RWPE2 (cell line): ENCODE results near the gene SYNJ2.

ENCODE experiments used
- ATAC-seq: fragments of 200-7000 bp; cut with Tn5 transposase; 3 replicates; pipeline ENCODE4 v1.9.1; 2021; ENCODE audit warnings: low read depth
- DNase-seq: peaks from one replicate; pipeline ENCODE4 v3.0.0-alpha.2; 2020; ENCODE audit warnings: low spot score
- H3K27ac ChIP-seq: fragments of 450-650 bp; 2 replicates; pipeline ENCODE4 v1.5.1; 2017; ENCODE audit warnings: mild to moderate bottlenecking; ENCODE audit not compliant: poor library complexity, severe bottlenecking
- H3K27me3 ChIP-seq: fragments of 250-450 bp; sonication (Bioruptor Pico); 2 replicates; pipeline ENCODE4 v1.5.1; 2021; ENCODE audit warnings: mild to moderate bottlenecking, moderate library complexity; ENCODE audit not compliant: insufficient read depth, poor library complexity, severe bottlenecking
- H3K36me3 ChIP-seq: fragments of 250-450 bp; sonication (Bioruptor Pico); 2 replicates; pipeline ENCODE4 v1.5.1; 2020; ENCODE audit warnings: low read depth, mild to moderate bottlenecking, moderate library complexity
- H3K4me1 ChIP-seq: fragments of 250-450 bp; sonication (Bioruptor Pico); 2 replicates; pipeline ENCODE4 v1.5.1; 2021; ENCODE audit warnings: mild to moderate bottlenecking, moderate library complexity; ENCODE audit not compliant: insufficient read depth, poor library complexity, severe bottlenecking
- H3K4me3 ChIP-seq: fragments of 250-450 bp; sonication (Bioruptor Pico); 2 replicates; pipeline ENCODE4 v1.5.1; 2021; ENCODE audit warnings: mild to moderate bottlenecking, moderate library complexity; ENCODE audit not compliant: severe bottlenecking
- H3K9me3 ChIP-seq: fragments of 250-450 bp; sonication (Bioruptor Pico); 2 replicates; pipeline ENCODE4 v1.5.1; 2021; ENCODE audit warnings: mild to moderate bottlenecking, moderate library complexity; ENCODE audit not compliant: severe bottlenecking
- TF ChIP-seq, protein P1 (sequence below): fragments of 450-650 bp; IDR thresholded peaks from one replicate; pipeline ENCODE4 v1.5.1; 2017; ENCODE audit warnings: mild to moderate bottlenecking, moderate library complexity; ENCODE audit not compliant: poor library complexity, severe bottlenecking

Gene SYNJ2

GRCh38 chr6:158037771-158038170 lies 56.1 kb downstream of the SYNJ2 start:
- H3K36me3 ChIP-seq = peaks cover 4% of the 10 kb centered on the region
- peaks cover 31% of the 10 kb centered on the region for H3K4me1 ChIP-seq
- DNase-seq = no peak
- H3K9me3 ChIP-seq = no peaks in the 10 kb centered on the region
- TF ChIP-seq, protein P1, sequence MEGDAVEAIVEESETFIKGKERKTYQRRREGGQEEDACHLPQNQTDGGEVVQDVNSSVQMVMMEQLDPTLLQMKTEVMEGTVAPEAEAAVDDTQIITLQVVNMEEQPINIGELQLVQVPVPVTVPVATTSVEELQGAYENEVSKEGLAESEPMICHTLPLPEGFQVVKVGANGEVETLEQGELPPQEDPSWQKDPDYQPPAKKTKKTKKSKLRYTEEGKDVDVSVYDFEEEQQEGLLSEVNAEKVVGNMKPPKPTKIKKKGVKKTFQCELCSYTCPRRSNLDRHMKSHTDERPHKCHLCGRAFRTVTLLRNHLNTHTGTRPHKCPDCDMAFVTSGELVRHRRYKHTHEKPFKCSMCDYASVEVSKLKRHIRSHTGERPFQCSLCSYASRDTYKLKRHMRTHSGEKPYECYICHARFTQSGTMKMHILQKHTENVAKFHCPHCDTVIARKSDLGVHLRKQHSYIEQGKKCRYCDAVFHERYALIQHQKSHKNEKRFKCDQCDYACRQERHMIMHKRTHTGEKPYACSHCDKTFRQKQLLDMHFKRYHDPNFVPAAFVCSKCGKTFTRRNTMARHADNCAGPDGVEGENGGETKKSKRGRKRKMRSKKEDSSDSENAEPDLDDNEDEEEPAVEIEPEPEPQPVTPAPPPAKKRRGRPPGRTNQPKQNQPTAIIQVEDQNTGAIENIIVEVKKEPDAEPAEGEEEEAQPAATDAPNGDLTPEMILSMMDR = no peak
- H3K4me3 ChIP-seq = no peak overlapping the region
- no peaks in the 10 kb centered on the region for H3K27me3 ChIP-seq
- no peak overlapping the region for H3K27ac ChIP-seq
- no peak for ATAC-seq

GRCh38 chr6:158038291-158039177 lies 56.9 kb downstream of the SYNJ2 start:
- TF ChIP-seq, protein P1 = no peak
- Histone ChIP-seq H3K9me3 (no peaks in the 10 kb centered on the region), H3K4me3 (no peak overlapping the region), H3K27me3 (no peaks in the 10 kb centered on the region), H3K4me1 (peaks cover 33% of the 10 kb centered on the region), H3K27ac (no peak overlapping the region), H3K36me3 (peaks cover 4% of the 10 kb centered on the region)
- DNase-seq (no peak), ATAC-seq (no peak)

DNA sequence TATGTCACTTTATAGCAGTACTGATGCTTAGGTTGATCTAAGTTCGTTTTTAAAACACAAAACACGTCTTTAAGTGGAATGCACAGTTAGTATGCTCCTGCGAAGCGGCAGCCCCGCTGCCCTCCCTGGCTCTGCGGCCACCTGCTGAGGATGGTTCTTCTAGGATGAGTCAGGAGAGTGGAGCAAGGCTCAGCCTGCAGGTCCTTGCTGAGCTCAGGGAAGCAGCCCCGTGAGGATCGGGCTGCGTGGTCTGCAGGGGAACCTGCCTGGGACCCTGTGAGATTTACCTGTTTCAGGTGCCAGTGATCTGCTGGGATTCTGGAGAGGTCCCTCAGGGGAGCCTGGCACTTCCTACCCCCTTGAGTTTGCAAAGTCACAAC lies 57.5 kb downstream of the SYNJ2 start:
- ATAC-seq = no peak
- Histone ChIP-seq H3K4me3 (no peak overlapping the region), H3K9me3 (no peaks in the 10 kb centered on the region), H3K27ac (no peak overlapping the region), H3K27me3 (no peaks in the 10 kb centered on the region), H3K36me3 (peaks cover 4% of the 10 kb centered on the region), H3K4me1 (peaks cover 33% of the 10 kb centered on the region)
- TF ChIP-seq, protein P1 = no peak
- DNase-seq = no peak

- Histone ChIP-seq H3K27me3 (no peaks in the 10 kb centered on the region), H3K27ac (peak overlapping the region; percentile 64), H3K36me3 (peaks cover 4% of the 10 kb centered on the region), H3K4me3 (no peak overlapping the region), H3K4me1 (peaks cover 33% of the 10 kb centered on the region), H3K9me3 (no peaks in the 10 kb centered on the region)
- DNase-seq = no peak
- no peak for ATAC-seq
- TF ChIP-seq, protein P1 = no peak
Observed at GRCh38 chr6:158039571-158040050, 57.9 kb downstream of the SYNJ2 start.
